AG09309 (cell line): ENCODE measurements around the gene EIPR1.

Source experiments
- DNase-seq: peaks from one replicate; pipeline ENCODE4 v3.0.0-alpha.2; 2010; ENCODE audit warnings: low read depth
- H3K4me3 ChIP-seq: 2 replicates; pipeline ENCODE4 v1.5.1; 2011; ENCODE audit warnings: mild to moderate bottlenecking, low read depth, low read length, moderate library complexity; ENCODE audit not compliant: control insufficient read depth
- TF ChIP-seq, protein P1 (sequence below): IDR thresholded peaks from 2 replicates; pipeline ENCODE4 v1.5.1; 2011; ENCODE audit warnings: mild to moderate bottlenecking, low read depth, low read length, inconsistent platforms; ENCODE audit not compliant: insufficient read depth, control insufficient read depth; ENCODE audit errors: missing control alignments

Gene EIPR1

DNA sequence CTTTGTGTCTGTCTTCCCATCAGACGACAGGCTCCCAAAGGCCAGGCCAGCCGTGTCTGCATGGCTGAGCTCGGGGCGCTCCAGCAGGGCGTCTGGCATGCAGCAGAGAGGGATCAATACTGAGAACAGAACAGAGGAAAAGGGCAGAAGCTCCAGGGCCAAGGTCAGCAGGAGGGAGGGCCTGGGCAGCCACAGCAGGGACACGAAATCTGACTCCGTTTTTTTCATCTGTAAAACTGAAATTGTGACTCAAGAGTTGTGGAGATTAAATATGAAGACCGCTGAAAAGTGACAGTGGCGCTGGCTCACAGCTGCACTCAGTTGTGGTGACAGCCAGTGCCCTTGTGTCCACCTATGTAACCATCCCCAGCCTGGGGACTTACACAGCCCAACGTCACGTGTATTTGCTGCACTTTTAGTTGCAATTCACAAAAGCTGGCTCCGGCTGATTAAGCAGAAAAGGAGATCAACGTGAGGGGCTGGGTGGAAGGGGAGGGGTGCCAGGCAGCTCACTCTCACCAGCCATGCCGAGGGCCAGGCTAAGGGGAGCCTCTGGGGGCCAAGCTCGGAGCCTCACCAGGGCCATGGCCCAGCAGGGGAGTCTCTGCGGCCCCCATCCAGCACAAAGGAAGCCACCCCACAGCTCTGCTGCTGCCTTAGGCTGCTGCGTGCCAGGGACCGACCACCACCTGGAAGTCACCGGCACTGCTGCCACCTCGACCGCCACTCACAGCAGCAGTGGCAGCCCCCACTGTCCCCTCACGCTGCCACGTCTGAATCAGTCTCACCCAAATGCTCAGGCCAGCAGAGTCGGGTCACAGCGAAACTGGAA, 74.7 kb downstream of the EIPR1 start:
- TF ChIP-seq, protein P1, sequence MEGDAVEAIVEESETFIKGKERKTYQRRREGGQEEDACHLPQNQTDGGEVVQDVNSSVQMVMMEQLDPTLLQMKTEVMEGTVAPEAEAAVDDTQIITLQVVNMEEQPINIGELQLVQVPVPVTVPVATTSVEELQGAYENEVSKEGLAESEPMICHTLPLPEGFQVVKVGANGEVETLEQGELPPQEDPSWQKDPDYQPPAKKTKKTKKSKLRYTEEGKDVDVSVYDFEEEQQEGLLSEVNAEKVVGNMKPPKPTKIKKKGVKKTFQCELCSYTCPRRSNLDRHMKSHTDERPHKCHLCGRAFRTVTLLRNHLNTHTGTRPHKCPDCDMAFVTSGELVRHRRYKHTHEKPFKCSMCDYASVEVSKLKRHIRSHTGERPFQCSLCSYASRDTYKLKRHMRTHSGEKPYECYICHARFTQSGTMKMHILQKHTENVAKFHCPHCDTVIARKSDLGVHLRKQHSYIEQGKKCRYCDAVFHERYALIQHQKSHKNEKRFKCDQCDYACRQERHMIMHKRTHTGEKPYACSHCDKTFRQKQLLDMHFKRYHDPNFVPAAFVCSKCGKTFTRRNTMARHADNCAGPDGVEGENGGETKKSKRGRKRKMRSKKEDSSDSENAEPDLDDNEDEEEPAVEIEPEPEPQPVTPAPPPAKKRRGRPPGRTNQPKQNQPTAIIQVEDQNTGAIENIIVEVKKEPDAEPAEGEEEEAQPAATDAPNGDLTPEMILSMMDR, result no peak
- DNase-seq, result no peak
- no peak overlapping the region; the same call in 1 of the 2 replicates for H3K4me3 ChIP-seq

DNA sequence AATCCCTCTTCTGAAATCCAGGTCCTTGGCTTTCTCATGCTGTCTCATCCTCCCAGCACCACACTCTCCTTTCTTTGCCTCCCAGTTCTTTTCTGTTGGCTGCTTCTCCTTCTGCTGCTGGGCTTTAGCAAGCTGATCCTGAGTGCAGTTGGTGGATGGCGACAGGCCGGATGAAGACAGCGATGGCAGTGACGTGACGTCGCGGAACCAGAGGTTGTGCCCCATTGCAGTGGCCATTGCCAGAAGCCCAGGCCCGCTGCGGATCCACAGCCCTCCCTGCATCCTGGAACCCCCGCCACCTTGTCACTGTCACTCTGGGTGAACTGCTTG, 75.2 kb downstream of the EIPR1 start:
- DNase-seq, result no peak
- no peak overlapping the region for H3K4me3 ChIP-seq
- TF ChIP-seq, protein P1, result no peak

DNA sequence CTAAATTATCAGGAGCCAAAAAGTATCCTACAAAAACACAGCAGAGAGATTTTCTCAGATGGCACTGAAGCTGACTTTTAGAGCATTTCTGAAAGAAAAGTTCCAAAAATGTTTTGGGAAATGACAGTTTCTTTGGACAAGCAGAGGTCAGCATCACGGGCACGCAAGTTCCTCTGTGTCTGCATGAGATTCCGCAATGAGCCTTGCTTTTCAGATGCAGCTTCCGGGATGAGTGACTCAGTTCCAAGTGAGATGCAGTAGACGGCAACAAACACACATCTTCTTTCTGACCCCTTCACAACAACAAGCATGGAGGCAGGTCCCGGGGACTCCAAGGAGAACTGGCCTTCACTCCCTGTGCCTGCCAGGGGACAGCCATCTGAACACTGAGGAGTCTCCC, 76.6 kb downstream of the EIPR1 start:
- TF ChIP-seq, protein P1, result no peak
- DNase-seq, result no peak
- H3K4me3 ChIP-seq, result no peak overlapping the region

DNA sequence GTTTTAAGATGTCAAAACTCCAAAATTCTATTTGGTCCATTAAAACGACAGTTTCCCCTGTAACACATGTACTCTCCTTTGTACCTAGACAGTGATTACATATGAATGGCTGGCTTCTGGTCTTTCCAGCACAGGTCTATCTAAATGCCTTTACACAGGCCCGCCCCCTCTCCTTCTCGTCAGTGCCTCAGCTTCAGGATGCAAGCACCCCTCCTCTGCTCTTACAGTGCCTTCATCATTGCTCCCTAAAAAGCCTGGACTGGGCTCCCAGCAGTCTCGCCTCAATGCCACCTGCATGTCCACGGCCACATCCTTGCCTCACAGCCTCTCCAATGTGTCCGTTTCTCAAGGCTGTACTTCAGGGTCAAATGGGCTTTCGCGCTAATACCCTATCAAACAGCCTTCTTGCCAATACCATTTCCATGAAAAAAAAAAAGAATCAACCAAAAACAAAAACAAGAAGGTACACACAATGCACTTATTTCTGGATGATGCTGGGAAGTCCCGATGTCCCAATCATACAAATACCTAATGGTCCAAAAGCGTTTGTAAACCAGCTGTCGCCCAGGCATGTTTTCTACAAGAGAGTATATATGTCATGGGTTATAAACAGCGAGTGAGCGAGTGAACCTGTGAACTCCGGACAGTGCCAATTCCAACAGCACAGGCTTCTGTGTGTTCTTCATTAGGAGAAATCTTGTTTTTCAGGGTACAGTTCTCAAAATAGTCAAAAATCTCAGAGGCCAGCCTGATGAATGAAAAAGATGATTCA, 77.2 kb downstream of the EIPR1 start:
- TF ChIP-seq, protein P1, result no peak
- DNase-seq, result no peak
- no peak overlapping the region for H3K4me3 ChIP-seq

DNA sequence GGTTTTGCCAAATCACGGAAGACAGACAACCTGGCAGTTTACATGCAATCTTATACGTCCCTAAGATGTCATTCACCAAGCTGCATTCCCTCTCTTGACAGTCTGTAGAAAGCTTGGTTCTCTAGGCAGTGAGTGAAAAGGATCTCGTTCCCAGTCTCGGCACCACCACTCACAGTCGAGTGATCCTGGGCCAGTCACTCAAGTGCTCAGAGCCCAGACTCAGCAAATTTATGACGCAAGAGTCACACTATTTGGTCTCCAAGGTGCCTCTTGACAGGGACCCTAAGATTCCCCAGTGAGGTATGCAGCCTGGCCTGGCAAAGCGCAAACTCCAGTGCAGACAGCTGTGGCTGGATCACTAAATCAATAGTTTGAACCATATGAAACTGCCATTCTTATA, 77.9 kb downstream of the EIPR1 start:
- no peak overlapping the region for H3K4me3 ChIP-seq
- DNase-seq, result no peak
- TF ChIP-seq, protein P1, result no peak

DNA sequence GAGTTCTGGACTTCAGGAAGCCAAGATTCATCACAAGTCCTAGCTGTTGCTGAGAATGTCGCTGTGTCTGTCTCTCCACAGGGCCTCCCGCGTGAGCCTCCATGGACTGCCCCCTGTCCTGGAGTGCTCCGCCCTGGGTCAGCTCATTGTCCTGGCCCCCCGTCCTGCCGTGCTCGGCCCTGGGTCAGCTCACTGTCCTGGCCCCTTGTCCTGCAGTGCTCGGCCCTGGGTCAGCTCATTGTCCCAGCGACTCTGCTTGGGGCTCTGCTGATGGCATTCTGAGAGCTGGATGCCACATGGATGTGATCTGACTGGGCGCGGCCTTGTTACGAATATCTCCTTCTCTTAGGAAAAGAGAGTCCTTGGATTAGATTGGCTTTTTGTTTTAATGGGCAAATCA, 78.5 kb downstream of the EIPR1 start:
- H3K4me3 ChIP-seq, result no peak overlapping the region
- DNase-seq, result no peak
- TF ChIP-seq, protein P1, result no peak
